HG02885 (cell line): ENCODE results near the gene EPB41.
"Not testable (repeated sequence)": the region's sequence is repeated elsewhere in the genome, so short reads cannot be mapped to it uniquely, and the experiment has no call there.

Experiments
- ATAC-seq: cut with Tn5 transposase; IDR thresholded peaks from one replicate; pipeline ENCODE4 v1.9.1; 2021; ENCODE audit warnings: mild to moderate bottlenecking; ENCODE audit not compliant: unreplicated experiment, poor library complexity

EPB41 gene

GRCh38 chr1:29123053-29123886 lies 208.9 kb downstream of the EPB41 start:
- ATAC-seq = no peak

GRCh38 chr1:29123887-29124365 lies 209.6 kb downstream of the EPB41 start, which contains the start of gene TMEM200B:
TSS of gene TMEM200B (minus strand) at chr1:29123903. CDS start at chr1:29121828, 2,075 bp downstream.
- ATAC-seq = no peak

GRCh38 chr1:29124366-29125236 lies 210.2 kb downstream of the EPB41 start:
- ATAC-seq = no peak

GRCh38 chr1:29125237-29125641 lies 210.9 kb downstream of the EPB41 start:
- no peak for ATAC-seq

- no peak for ATAC-seq
Measured at GRCh38 chr1:29125788-29126187, 211.4 kb downstream of the EPB41 start.

GRCh38 chr1:29126198-29126597 lies 211.8 kb downstream of the EPB41 start:
- no peak for ATAC-seq

- ATAC-seq = no peak
Measured at GRCh38 chr1:29128739-29129138, 214.4 kb downstream of the EPB41 start.

GRCh38 chr1:29129916-29130315 lies 215.5 kb downstream of the EPB41 start:
- ATAC-seq = no peak

GRCh38 chr1:29131056-29131455 lies 216.7 kb downstream of the EPB41 start:
- ATAC-seq = not testable (repeated sequence)

GRCh38 chr1:29133861-29134694 lies 219.7 kb downstream of the EPB41 start:
- ATAC-seq = no peak

- ATAC-seq = no peak
Measured at GRCh38 chr1:29134695-29135028, 220.3 kb downstream of the EPB41 start.

- ATAC-seq = no peak
Measured at GRCh38 chr1:29136391-29136915, 222.1 kb downstream of the EPB41 start.

- ATAC-seq = no peak
Measured at GRCh38 chr1:29142714-29143113, 228.3 kb downstream of the EPB41 start.

- ATAC-seq = no peak
Measured at GRCh38 chr1:29144178-29144577, 229.8 kb downstream of the EPB41 start.

GRCh38 chr1:29145739-29146437 lies 231.5 kb downstream of the EPB41 start:
- no peak for ATAC-seq

GRCh38 chr1:29148656-29149491 lies 234.5 kb downstream of the EPB41 start:
- ATAC-seq = no peak

- ATAC-seq = not testable (repeated sequence)
Measured at GRCh38 chr1:29150346-29150745, 236.0 kb downstream of the EPB41 start.

GRCh38 chr1:29152046-29152805 lies 237.9 kb downstream of the EPB41 start:
- ATAC-seq = no peak
